Activated CD4-positive, alpha-beta T cell treated with anti-CD3 and anti-CD28 coated beads for 4 hours (primary cell): Measurements from ENCODE around the gene DES.
"Not testable (repeated sequence)": the region's sequence is repeated elsewhere in the genome, so short reads cannot be mapped to it uniquely, and the experiment has no call there.

Experiments
- DNase-seq, 2 donors: peaks; one replicate each; pipeline ENCODE4 v3.0.0-alpha.2; 2020

Gene DES

DNA sequence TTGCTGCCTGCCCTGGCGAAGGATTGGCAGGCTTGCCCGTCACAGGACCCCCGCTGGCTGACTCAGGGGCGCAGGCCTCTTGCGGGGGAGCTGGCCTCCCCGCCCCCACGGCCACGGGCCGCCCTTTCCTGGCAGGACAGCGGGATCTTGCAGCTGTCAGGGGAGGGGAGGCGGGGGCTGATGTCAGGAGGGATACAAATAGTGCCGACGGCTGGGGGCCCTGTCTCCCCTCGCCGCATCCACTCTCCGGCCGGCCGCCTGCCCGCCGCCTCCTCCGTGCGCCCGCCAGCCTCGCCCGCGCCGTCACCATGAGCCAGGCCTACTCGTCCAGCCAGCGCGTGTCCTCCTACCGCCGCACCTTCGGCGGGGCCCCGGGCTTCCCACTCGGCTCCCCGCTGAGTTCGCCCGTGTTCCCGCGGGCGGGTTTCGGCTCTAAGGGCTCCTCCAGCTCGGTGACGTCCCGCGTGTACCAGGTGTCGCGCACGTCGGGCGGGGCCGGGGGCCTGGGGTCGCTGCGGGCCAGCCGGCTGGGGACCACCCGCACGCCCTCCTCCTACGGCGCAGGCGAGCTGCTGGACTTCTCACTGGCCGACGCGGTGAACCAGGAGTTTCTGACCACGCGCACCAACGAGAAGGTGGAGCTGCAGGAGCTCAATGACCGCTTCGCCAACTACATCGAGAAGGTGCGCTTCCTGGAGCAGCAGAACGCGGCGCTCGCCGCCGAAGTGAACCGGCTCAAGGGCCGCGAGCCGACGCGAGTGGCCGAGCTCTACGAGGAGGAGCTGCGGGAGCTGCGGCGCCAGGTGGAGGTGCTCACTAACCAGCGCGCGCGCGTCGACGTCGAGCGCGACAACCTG is at the start of gene DES:
TSS of gene DES (plus strand) at position 223 of the 857 bp plus-strand sequence. CDS start at position 309, 86 bp downstream.
- no peak for DNase-seq

DNA sequence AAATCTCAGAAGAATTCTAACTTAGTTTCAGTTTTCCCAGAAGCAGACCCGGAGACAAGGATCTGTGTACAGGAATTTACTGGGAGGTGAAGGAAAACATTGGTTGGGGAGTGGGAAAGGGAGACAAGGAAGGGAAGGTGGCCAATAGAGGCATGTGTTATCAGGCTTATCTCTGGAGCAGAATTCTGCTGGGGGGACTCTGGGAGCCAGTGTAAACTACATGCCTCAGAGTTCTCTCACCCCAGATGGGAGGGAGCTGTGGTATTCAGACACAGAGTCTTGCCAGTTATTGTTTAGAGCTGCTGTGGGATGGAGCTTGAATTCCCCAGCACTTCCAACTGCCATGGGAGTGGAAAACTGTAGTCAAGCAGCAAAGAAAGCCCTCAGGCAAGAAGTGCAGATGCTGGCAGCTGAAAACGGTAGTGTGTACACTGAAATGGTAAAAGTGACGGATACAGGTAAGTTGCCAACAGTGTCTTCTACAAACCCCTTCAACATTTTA is 49.4 kb upstream of the DES start:
- no peak for DNase-seq

DNA sequence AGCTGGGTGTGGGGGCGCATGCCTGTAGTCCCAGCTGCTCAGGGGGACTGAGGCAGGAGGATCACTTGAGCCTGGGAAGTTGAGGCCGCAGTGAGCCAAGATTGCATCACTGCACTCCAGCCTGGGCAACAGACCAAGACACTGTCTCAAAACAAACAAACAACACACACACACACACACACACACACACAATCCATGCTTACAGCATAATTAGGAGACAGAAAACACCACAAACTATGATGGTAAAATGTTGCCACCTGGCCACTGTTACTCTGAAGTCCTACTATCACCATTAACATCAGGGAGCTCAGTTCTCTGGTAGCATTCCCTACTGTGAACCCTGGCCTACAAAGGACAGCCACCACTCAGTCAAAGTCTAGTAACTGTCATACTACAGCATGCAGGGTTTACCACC is 48.7 kb upstream of the DES start:
- no peak for DNase-seq

DNA sequence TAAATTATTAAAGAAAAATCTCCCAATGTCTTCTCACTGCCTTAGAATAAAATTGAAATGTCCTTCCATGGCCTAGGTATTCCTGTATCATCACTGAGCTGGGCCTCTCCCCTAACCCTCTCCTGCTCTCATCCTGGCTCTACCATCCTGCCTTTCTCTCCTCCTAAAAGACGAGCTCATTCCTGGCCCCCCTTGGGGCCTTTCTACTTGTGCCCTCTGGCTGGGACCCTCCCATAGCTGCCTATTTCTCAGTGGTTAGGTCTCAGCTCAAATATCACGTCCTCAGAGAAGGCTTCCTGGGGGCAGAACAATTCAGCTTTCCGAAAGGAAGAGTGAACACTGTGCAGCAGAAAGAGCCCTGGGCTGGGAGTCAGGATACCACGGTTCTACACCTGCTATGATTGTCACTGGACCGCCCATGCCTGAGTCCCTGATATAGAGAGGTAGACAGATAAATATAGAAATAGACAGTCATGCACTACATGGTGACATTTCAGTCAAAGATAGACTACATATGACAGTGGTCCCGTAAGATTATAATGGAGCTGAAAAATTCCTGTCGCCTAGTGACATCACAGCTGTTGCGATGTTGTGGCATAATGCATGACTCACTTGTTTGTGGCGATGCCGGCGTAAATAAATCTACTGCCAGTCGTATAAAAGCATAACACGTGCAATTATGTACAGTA is 39.9 kb upstream of the DES start:
- DNase-seq, result no peak

DNA sequence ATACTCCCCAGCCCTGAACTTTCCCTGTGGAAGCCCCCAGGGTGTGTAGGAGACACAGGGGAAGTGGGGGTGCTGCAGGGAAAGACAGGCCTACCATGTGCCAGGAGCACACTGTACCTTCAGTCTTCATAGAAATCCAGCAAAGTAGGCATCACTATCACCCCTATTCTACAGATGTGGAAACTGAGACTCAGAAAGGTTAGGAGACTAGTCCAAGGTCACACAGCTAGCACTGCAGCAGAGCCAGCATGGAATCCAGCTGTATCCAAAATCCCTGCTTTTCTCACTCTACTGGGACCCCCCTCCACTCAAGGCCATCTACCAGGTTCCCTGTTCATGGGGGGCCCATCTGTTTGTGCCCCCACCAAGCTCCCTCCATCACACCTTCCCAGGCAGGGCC is 37.3 kb upstream of the DES start:
- DNase-seq, result no peak

DNA sequence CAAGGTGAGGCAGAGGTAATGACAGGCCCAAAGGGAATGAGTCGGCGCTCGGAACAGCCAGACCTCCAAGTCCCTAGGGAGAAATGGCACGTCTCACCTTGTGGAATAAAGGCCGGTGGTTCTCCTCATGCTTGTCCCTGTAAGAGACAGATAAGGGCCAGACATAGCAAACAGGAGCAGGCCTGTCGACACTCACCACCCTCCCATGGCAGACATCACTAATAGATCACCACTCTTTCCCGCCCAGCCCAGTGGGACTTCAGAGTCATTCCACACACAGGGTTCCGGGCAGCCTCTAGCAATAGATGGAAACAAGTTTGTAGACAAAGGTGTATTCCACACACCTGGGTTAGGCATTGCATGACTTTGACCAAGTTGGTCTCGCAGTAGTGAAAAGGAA is 36.7 kb upstream of the DES start:
- no peak for DNase-seq

DNA sequence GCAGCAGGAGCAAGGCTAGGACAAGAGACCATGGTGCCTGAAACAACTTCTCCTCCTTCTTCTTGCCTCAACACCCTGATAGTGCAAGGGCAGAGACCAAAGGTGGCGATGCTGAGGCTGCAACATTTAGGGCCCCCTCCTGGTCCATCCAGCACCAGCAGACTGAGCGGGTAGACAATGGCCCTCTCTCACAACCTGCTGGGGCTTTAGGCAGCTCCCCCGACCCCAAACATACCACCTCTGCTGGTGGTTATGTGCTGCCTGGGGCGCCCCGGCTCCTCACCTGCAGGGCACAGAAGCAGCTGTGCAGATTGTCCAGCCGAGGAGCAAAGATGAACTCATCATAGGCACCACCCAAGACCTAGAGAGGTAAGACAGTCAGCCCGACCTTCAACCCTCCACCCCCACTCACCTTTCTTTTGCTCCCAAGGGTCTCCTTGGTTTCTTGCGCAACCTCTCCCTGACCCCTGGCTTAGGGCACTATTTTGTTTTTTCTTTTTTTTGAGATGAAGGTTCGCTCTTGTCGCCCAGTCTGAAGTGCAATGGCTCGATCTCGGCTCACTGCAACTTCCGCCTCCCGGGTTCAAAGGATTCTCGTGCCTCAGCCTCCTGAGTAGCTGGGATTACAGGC is 34.0 kb upstream of the DES start:
- no peak for DNase-seq

DNA sequence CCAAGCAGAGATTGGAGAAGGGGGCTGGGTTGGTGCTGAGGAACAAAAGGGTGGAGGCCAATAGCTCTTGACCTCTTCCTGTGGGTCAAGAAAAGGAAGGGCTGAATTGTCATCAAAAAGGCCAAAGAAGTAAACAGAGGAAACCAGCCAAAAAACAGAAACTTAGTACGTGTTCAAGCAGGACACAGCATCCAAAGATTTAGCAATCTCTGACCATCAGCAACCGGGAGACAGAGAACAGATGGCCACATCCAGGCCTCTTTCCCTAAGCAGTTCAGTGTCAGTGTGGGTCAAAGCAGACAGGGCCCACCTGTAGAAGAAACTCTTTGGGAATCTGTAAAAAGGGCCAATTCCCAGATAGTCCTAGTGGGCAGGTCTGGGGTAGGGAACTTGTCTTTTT is 33.3 kb upstream of the DES start:
- DNase-seq, result no peak

DNA sequence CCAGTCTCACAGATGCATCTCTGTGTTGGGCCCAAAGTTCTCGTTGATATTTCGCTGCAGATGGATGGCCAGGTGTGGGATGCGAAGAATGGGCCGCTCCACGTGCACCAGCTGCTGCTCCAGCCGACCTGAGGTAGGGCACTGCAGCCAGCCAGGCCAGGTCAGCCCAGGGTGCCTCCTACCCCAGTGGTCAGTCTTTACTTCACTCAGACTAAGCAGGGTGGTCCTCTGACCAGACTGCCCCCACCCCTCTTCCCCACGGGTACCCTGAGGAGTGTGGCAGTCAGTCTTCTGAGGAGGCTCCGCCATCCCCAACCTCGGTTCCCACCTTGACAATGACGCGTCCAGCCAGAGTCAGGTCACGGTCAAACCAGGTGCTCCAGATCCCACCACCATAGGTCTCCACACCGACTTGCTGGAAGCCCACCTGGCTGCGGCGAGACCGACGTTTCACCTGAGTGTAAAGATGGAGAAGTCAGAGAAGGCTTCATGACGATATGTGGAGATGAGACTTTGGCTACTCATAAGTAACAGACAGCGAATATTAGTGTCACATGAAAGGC is 32.1 kb upstream of the DES start:
- no peak for DNase-seq

DNA sequence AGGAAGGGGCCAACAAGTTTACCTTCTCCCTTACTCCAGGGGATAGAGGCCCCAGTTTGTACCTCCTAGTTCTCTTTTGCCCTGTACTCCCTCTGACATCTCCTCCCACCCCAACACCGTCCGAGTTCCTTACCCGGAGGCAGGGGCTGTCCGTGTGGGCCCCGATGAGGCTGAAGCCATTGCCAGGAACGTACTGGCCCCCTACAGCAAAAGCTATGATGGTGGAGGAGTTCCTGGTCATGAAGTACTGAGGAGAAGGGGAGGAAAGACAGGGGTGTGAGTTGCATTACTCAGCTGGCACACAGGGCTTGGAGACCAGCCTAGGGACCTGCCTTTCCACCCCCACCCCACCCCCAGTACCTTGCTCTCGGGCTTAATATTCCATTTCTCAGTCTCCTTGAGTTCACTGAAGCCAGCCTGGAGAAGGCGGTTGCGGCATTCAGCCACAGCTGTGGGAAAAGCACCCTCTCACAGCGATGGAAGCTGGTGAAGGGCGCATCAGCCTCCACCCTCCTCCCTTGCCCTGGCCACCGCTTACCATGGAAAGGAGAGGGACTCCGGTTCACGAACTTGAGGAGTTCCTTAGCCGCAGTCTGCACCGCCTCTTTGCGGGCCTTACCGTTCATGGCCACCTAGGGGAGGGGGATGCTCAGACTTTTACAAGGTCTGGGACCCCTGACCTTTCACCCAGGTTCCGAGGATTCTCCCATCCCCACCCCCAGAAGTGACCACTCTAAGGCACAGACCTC is 31.5 kb upstream of the DES start:
- peak in 1 of 2 donors; percentile 22 for DNase-seq

DNA sequence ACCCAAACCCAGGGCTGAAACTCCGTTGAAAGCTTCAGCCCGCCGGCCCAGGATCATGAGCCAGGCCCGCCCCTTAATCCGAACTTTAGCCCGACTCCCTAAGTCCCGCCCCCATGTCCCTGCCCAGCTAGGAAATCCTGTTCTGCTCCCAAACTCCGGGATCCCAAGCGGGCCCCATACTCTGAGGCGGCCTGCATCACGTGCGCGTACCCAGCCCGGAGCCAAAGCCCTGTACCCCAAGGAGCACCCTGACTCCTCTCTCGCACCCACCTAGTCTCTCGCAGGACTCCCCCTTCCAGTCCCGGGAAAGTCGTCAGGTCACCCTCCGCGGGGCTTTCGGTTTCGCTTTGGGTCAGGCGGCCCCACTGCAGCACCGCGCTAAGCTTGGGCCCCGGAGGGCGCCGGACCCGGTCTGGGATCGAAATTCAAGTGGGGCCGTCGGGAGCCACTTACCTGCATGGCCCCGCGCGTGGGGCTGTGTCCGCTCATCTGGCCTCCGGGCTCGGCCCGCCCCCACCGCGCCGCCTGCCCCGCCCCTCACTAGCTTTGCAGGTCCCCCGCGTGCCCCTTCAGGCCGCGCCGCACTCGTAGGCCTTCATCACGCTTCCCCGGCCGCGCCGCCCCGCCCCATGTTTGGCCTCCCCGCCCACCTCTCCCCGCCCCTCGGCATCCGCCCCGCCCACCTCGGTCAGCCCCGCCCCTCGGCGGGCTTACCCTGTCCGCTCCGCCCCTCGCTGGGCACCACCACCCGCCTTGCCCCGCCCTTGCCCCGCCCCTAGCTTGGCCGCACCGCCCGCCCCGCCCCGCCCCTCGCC is 30.7 kb upstream of the DES start, which contains the start of gene DNPEP:
TSS of gene DNPEP (minus strand) at position 607 of the 815 bp plus-strand sequence. CDS start at position 489, 118 bp downstream.
- peak; percentile 96 to 97 for DNase-seq

DNA sequence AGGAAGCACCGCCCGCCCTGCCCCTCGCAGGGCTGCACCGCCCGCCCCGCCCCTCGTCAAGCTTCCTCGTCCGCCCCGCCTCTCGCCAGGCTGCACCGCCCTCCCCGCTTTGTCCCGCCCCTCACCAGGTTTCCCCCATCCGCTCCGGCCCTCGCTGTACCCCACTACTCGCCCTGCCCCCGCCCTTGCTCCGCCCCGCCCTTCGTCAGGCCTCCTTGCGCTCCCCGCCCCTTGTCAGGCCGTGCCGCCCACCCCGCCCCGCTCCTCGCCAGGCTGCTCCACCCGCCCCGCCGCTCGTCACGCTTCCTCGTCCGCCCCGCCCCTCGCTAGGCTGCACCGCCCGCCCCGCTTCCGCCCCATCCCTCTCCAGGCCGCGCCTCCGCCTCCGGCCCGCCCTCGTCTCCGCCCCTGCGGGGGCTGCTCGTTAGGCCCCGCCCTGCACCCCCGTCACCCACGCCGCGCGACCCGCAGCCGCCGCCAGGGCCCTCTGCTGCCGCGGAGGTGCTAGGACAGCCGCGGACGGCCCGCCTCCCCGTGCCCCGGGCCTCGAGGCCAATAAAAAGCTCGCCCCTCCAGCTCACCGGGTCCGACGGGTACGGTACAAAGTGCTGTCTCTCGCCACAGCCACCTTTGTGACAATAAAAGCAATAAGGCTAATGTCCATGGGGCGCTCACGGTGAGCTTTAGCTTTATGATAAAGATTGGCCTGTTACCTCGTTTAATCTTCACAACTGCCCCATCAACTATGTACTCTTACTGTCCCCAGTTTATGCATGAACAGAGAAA is 29.9 kb upstream of the DES start:
- DNase-seq, result peak; percentile 98 to 99

DNA sequence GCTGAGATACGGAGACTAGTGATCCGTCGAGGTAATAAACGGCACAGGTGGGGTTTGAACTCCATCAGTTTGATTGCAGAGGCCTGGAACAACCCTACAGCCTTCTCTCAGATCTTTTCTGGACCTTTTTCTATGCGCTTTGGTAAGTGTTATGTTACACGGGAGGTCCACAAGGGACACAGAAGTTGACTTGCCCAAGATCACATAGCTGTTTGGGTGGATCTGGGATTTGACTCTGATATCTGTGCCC is 29.3 kb upstream of the DES start:
- no peak for DNase-seq

DNA sequence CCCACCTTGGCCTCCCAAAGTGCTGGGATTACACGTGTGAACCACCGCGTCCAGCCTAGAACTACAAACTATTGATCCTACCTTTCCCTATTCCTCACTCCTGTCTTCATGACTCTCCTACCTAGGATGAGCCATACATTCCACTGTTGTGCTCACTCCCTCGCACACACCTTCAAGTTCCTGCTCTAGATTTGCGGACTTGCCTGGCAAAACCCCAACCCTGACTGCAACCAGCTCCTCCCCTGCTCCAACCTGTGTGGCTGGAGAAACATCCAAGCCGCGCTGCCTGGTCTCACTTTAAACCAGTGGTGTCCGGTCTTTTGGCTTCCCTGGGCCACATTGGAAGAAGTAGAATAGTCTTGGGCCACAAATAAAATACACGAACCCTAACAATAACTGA is 25.4 kb upstream of the DES start:
- DNase-seq, result no peak

DNA sequence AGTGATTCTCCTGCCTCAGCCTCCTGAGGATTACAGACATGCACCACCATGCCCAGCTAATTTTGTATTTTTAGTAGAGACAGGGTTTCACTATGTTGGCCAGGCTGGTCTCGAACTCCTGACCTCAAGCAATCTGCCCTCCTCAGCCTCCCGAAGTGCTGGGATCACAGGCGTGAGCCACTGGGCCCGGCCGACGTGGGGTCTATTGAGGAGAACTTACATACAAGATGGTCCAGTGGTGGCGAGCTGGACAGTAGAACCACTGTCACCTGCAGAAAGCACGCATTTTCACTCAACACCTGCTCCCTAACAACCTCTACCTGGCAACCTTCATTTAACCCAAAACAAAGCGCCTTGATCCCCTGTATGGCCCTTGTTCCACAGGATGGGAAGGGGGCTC is 23.1 kb upstream of the DES start:
- not testable (repeated sequence) for DNase-seq

DNA sequence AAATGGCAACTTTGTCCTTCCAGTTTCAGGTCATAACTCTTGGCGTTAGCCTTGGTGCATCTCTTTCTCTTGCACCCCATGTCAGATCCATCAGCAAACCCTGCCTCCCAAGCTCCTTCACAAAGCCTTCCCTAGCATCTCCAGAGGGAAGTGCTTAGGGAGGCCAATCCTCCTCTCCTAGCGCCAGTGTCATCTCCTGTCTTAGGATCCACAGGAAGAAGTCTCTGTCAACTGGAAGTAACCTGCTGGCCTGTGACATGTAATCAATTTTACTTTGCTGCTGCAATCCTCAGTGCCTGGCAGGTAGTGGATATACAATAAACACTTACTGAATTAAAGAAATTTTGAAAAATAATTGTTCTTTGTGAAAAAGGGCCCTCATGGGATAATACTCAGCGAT is 22.6 kb upstream of the DES start:
- DNase-seq, result no peak

DNA sequence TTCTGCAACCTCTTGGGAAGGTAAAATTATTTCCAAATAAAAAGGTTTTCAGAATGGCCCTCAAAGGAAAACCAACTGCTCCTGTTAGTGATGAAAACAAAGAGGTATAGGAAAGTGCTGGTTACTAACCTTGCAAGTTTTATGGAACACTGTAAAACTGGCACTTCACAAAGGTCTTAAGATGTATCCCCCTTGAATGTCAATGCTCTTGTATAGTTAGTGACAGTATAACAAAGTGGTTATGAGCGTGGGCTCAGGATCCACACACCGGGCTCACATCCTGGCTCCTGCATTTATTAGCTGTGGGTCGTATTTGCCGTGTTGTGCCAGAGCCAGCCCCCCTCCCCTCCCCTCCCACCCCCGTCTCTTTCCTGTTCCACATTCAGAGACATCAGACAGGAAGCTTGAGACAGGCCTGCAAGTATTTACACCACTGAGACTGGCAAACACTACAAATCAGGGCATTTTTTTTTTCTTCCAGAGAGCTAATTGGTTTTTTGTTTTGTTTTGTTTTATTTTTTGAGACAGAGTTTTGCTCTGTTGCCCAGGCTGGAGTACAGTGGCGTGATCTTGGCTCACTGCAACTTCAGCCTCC is 21.2 kb upstream of the DES start:
- DNase-seq, result no peak

DNA sequence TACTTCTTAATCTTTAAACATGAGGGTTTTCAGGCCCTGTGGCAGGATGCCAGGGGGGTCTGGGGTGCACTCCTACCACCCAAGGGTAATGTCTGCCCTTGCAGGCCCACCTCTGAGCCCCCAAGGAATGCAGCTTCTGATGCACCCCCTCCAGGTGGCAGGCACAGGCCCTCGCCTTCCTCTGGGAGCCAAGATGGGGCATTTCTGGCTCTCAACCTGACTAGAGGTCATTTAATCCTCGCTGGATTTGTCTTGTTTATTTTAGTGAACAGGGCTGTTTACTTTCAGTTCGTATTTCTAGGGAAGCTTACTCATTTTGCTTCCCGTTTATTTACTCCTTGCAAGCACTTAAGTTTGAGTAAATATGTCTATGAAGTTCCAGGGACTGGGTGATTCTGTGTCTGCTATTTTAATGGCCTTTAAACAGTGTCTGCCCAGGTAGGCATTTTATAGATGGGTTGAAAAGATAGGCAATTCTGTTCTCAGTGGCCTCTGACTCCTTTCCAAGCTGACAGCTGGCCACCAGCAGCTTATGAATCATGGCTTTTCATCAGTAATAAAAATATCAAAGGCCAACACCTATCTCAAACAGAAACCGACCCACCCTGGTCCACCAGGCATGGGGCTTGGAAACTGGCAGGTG is 19.3 kb upstream of the DES start:
- no peak for DNase-seq

DNA sequence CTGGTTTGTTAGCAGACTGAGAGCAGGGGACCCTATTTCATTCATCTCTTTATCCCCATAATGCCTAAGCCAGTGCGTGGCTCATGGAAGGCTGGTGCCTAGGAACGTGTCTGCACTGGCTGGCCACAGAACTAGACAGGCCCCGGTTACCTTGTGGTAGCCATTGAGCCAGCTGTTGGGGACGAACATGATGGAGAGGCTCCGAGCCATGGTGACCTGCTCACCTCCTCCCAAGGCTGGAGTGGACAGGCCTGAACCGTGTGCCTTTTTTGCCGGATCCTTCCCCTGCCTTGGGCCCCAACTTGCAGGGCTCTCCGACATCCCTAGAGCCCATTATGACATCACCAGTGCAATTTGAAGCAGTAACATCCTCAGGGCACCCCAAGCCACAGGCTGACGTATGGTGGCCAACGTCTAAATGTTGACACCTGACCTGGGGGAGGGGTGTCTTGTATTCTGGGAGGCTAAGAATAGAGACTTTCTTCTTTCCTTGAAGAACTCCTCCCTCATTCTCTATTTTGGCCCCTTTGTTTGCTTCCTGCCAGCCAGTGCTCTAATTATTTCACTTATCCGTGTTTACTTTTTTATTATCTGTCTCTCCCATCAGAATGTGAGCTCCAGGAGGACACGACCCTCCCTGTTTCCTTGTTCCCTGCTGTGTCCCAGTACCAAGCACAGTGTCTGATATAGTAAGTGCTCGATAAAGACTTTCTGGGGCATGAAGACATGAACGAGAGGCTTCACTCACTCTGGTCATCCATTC is 18.3 kb upstream of the DES start:
- DNase-seq, result no peak
